Esophagus (tissue), 2 donors: Measurements from ENCODE around the gene FBRSL1. TPM values are rescaled to one million over a fixed set of nuclear protein-coding genes. Genes with fewer than 3 reads are reported as not detected.

Experiments used
- H3K27ac ChIP-seq, 2 donors: one replicate each; pipeline ENCODE4 v1.5.1; 2013; ENCODE audit warnings: low read depth in 2 of 2, mild to moderate bottlenecking in 2 of 2, inconsistent platforms in 1 of 2, low read length in 1 of 2, moderate library complexity in 1 of 2
- H3K27me3 ChIP-seq, 2 donors: one replicate each; pipeline ENCODE4 v1.6.1; 2013; ENCODE audit warnings: low read length in 2 of 2, control low read depth in 1 of 2, mild to moderate bottlenecking in 1 of 2; ENCODE audit not compliant: insufficient read depth in 2 of 2, control insufficient read depth in 1 of 2
- H3K36me3 ChIP-seq, 2 donors: one replicate each; pipeline ENCODE4 v1.6.1; 2013; ENCODE audit warnings: low read length in 1 of 2; ENCODE audit not compliant: control insufficient read depth in 2 of 2, insufficient read depth in 2 of 2
- H3K4me1 ChIP-seq, 2 donors: one replicate each; pipeline ENCODE4 v1.6.1; 2013; ENCODE audit warnings: low read length in 1 of 2; ENCODE audit not compliant: control insufficient read depth in 2 of 2, insufficient read depth in 2 of 2
- H3K4me3 ChIP-seq, 2 donors: one replicate each; pipeline ENCODE4 v1.5.1; 2013; ENCODE audit warnings: low read length in 2 of 2, mild to moderate bottlenecking in 2 of 2, low read depth in 1 of 2, moderate library complexity in 1 of 2
- H3K9me3 ChIP-seq, 2 donors: one replicate each; pipeline ENCODE4 v1.6.1; 2013; ENCODE audit warnings: mild to moderate bottlenecking in 2 of 2, low read depth in 1 of 2, low read length in 1 of 2, moderate library complexity in 1 of 2; ENCODE audit not compliant: control insufficient read depth in 2 of 2, insufficient read depth in 1 of 2
- WGBS, 2 donors: extraction: QIAGEN DNeasy Blood & Tissue Kit; methylation state at CpG; one replicate each; pipeline ENCODE4 v1.1.7; 2013; 5-methylcytosine and 5-hydroxymethylcytosine counted together
- polyA plus RNA-seq, 2 donors: library from polyadenylated mRNA; stranded (reverse); fragments of 200-250 nt; gene quantifications; one replicate each; pipeline ENCODE4 v1.2.3, GENCODE V29; 2013
- donor health status: healthy with polysubstance abuse.
- donor health status: Bipolar disorder and iron deficiency.

The FBRSL1 gene
- polyA plus RNA-seq, 2 donors: 15.6 to 17.9 TPM

DNA sequence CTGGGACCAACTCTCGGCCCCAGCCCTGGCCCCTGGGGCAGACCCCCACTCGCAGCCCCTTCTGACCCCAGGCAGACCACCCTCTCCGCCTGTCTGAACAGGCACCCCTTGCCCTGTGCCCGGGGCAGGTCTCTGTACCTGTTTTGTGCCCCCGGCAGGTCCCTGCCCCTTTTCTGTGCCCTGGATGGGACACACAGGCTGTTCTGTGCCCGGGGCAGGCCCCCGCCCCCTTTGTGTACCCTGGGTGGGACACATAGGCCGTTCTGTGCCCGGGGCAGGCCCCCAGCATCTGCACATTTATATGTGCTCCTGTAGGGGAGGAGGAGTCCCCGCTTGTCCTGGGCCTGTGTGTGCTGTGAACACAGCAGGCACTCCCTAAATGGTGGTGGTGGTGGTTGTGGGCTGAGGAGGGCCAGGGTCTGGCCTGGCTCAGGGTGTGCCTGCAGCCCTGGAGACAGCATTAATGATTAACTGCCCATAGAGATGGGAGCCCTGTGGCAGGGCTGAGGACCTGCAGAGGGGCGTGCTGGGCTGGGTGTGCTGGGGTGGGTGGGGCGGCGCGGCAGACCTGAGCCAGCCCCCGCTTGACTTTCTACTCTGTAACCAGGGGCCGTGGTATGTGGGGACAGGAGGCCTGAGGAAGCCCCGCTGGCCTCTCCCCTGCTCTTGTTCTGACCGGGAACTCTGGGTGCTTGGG, 3.7 kb downstream of the FBRSL1 start:
- Histone ChIP-seq H3K27ac (no peak overlapping the region), H3K4me3 (no peak overlapping the region), H3K4me1 (peaks cover 36 to 53% of the 10 kb centered on the region in 2 donors), H3K36me3 (peaks cover 0 to 3% of the 10 kb centered on the region in 2 donors), H3K9me3 (no peaks in the 10 kb centered on the region), H3K27me3 (no peaks in the 10 kb centered on the region)
- 55 to 57% methylated on average over 17 to 18 of the region's 18 CpGs for WGBS, 2 donors

DNA sequence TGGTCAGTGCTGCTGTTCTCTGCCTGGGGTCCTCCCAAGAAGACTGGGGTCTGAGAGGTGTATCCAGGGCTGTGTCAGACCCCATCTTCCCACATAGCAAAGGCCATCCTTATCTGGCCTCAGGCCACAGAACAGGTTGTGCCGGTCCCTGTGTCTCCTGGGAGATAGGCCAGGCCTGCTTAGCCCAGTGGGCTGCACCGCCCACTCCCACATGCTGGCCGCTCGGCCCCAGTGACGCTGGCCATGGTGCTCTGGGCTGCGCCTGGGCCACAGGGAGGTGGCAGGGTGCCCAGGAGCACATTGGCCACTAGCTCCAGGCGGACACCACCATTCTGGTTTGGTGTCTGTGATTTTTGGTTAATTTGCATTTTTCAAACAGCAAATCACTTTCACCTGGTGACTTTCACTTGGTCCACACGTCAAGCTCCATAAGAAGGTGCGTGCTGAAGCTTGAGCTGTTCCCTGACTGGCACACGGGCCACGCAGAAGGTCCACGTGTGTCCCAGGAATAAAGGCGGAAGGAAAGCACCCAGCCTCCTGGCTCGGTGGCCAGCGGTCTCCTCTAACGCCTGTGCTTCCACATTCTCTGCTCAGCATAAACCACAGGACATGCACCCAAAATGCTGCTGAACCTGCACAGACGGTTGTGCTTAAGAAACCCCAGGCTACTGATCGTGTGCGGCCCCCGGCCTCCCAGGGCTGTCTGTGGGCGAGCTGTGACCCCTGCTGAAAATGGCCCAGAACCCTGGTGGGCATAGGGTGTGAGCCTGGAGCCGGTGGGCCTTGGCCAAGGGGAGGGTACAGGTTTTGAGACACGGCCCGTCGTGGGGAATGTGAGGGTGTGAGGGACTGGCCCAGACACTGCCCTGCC, 4.6 kb downstream of the FBRSL1 start:
- no peaks in the 10 kb centered on the region for H3K27me3 ChIP-seq
- H3K4me1 ChIP-seq: peaks cover 38 to 48% of the 10 kb centered on the region in 2 donors
- 53 to 56% methylated on average over 25 of the region's 25 CpGs for WGBS, 2 donors
- no peak overlapping the region for H3K4me3 ChIP-seq
- no peak overlapping the region for H3K27ac ChIP-seq
- H3K36me3 ChIP-seq: peaks cover 0 to 3% of the 10 kb centered on the region in 2 donors
- H3K9me3 ChIP-seq: no peaks in the 10 kb centered on the region

DNA sequence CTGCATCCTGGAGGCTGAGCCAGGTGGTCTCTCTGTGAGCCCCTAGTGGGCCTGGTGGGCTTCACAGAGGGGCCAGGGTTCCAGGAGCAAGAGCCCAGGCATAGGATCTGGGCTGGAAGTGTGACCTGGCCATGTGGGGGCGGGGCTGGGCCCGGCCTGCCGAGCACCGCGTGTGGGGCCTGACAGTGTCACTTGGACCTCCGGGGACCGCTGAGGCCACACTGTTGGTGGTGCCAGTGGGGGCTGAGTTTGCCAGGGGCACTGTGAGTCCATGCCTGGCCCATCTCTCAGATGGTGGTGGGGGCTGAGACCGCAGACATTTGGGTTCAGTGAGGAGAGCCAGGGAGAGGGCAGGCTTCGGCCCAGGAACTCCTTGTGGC, 5.2 kb downstream of the FBRSL1 start:
- no peak overlapping the region for H3K27ac ChIP-seq
- H3K9me3 ChIP-seq: no peaks in the 10 kb centered on the region
- no peak overlapping the region for H3K4me3 ChIP-seq
- no peaks in the 10 kb centered on the region for H3K27me3 ChIP-seq
- peaks cover 0 to 3% of the 10 kb centered on the region in 2 donors for H3K36me3 ChIP-seq
- H3K4me1 ChIP-seq: peaks cover 38 to 54% of the 10 kb centered on the region in 2 donors
- WGBS, 2 donors: 54 to 68% methylated on average over 9 of the region's 9 CpGs

DNA sequence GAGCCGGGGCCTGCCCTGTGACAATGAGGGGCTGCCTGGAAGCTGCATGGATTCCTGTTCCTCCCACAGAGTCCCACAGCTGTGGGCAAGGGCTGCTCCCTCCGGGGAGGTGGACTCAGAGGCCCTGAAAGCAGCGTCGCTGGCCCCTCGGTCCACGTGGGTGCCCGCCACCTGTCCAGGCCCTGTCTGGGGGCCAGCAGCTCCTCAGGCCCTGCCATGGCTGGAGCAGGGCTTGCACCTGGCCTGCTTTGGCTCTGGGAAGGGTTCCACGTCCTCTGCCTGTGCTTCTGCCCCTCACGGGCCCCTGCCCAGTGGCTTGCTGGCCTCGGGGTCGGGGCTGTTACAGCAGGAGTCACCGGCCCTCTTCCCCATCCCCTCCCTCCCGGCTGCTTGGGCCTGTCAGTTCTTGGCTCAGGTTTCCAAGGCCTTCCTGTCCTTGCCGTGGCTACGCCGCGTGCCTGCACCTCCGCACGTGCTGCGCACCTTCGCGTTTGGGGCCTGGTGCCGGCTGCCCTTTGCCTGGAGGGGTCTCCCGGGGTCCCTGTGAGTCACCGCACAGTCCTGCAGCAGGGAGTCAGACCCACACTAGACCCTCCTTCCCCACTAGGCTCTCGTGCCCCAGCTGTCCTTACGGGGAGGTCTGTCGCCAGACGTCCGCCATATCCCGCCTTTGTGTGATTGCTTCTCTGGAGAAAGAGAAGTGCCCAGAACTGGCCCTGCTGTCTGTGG, 5.8 kb downstream of the FBRSL1 start:
- WGBS, 2 donors: 74 to 80% methylated on average over 30 to 31 of the region's 31 CpGs
- Histone ChIP-seq H3K27me3 (no peaks in the 10 kb centered on the region), H3K4me1 (peaks cover 38 to 56% of the 10 kb centered on the region in 2 donors), H3K36me3 (peaks cover 0 to 3% of the 10 kb centered on the region in 2 donors), H3K4me3 (no peak overlapping the region), H3K27ac (no peak overlapping the region), H3K9me3 (no peaks in the 10 kb centered on the region)

DNA sequence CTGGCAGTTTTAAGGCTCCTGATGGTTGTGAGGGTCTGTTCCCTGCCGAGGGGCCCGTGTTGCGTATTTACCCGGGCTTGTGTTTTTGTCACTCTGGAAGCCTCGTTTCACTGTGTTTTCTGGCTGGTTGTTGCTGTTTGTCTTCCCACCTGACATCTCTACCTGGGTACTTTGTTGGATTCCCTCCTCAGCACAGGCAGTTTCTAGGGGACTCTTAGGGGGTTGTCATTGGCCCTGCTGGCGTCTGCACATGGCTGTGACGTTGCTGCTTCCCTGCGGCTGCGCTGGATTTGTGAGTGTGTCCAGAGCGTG, 6.4 kb downstream of the FBRSL1 start:
- WGBS, 2 donors: 80 to 84% methylated on average over 10 of the region's 10 CpGs
- H3K27ac ChIP-seq: no peak overlapping the region
- H3K4me1 ChIP-seq: peaks cover 36 to 54% of the 10 kb centered on the region in 2 donors

DNA sequence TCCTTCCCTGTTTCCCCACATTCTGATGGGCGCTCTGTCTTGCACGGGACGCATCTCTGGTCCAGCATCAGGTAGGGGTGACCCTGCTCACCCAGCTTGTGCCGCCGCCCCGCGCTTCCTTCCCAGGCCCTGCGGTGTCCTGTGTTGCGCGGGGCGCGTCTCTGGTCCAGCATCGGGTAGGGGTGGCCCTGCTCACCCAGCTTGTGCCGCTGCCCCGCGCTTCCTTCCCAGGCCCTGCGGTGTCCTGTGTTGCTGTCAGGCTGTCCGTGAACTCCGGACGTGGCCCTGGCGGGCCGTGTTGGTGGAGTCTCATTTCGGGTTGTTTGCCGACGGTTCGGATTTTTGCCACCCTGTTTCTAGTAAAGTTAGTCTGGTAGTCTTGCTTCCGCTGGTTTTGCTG, 6.8 kb downstream of the FBRSL1 start:
- Histone ChIP-seq H3K4me1 (peaks cover 32 to 55% of the 10 kb centered on the region in 2 donors), H3K27ac (no peak overlapping the region), H3K9me3 (no peaks in the 10 kb centered on the region), H3K36me3 (peaks cover 0 to 3% of the 10 kb centered on the region in 2 donors), H3K27me3 (no peaks in the 10 kb centered on the region), H3K4me3 (no peak overlapping the region)
- 92 to 93% methylated on average over 27 of the region's 27 CpGs for WGBS, 2 donors

More for the DNA sequence above, 6.4 kb downstream of the FBRSL1 start:
- H3K9me3 ChIP-seq: no peaks in the 10 kb centered on the region
- no peaks in the 10 kb centered on the region for H3K27me3 ChIP-seq
- H3K36me3 ChIP-seq: peaks cover 0 to 3% of the 10 kb centered on the region in 2 donors
- H3K4me3 ChIP-seq: no peak overlapping the region

DNA sequence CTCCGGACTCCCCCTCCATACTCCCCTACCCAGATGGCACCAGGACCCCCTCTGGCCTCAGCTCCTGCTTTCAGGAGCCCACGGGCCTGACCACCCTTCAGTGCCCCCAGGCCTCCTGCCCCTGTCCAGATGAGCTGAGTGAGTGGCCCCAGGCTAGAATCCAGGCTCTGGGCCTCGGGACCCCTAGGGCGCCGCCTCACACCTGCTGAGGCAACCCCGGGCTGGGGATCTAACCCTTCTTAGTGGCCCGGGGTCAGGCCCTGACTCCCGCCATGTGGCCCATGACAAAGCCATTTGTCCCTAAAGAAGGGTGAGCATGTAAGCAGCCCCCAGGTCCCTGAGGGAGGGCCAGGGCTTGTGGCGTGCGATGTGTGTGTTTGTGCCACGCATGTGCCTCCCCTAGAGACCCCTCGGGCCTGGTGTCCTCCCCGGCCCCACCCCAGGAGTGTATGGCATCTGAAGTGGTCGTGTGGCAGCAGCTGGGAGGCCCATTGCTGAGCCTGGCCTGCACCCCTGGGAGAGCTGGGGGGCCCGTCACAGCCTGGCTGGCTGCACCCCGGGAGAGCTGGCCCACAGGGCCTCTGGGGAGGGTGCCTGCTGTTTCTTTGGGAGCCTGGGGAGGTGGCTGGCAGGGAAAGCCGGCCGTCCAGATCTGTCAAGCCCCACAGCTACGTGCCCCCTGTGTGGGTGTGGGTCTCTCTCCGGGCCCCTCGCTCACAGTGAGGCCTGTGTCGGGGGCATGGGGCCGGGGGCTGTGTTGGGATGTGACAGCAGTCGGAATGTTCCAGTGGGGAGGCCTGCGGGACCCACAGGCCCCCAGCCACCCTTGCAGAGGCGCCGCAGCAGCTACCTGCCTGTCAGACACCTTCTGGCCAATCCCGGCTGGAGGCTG, 7.8 kb downstream of the FBRSL1 start:
- H3K27ac ChIP-seq: no peak overlapping the region
- no peaks in the 10 kb centered on the region for H3K9me3 ChIP-seq
- H3K4me1 ChIP-seq: peaks cover 29 to 51% of the 10 kb centered on the region in 2 donors
- H3K4me3 ChIP-seq: no peak overlapping the region
- no peaks in the 10 kb centered on the region for H3K36me3 ChIP-seq
- H3K27me3 ChIP-seq: no peaks in the 10 kb centered on the region
- 83 to 86% methylated on average over 26 to 28 of the region's 28 CpGs for WGBS, 2 donors

DNA sequence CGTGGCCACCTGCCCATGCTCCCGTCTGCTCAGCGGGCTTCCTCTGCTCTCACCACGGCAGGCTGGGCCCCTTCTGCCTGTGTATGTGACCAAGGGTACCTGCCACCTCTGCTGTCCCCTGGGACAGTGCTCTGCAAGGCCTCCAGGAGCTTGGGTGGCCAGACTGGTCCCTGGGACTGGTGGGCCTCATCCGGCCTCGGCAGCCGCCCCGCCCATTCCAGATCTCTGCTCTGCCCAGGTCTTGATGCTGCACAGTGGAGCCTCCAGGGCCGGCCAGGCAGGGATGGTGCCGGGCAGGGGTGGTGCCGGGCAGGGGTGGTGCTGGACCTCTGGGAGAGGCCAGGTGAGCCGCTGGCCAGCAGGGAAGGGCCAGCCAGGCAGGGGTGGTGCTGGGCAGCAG, 9.0 kb downstream of the FBRSL1 start:
- H3K27me3 ChIP-seq: no peaks in the 10 kb centered on the region
- no peak overlapping the region for H3K4me3 ChIP-seq
- no peaks in the 10 kb centered on the region for H3K9me3 ChIP-seq
- H3K36me3 ChIP-seq: no peaks in the 10 kb centered on the region
- H3K27ac ChIP-seq: no peak overlapping the region
- 85 to 89% methylated on average over 12 of the region's 12 CpGs for WGBS, 2 donors
- peaks cover 25 to 47% of the 10 kb centered on the region in 2 donors for H3K4me1 ChIP-seq
